ENCODE data around the gene NELL2. TPM values are rescaled to one million over a fixed set of nuclear protein-coding genes. Genes with fewer than 3 reads are reported as not detected.

NELL2 gene
- total RNA-seq, 1 experiment from 2014 or later: 1.1 TPM

- TF ChIP-seq POLR2A (IDR thresholded peaks at IDR 0.05; ENCODE audit: borderline replicate concordance, extremely low read depth, insufficient read depth, insufficient read length) (no peak), CEBPB (IDR thresholded peaks at IDR 0.05; ENCODE audit: low read depth) (no peak), EZH2phosphoT487 (IDR thresholded peaks at IDR 0.05; ENCODE audit: borderline replicate concordance) (no peak), ZBTB33 (IDR thresholded peaks at IDR 0.05; ENCODE audit: extremely low read depth, insufficient replicate concordance, low read length) (no peak), POLR2AphosphoS5 (IDR thresholded peaks at IDR 0.05; ENCODE audit: low read depth, low read length) (no peak), SIN3A (IDR thresholded peaks at IDR 0.05; ENCODE audit: low read depth) (no peak), RAD21 (IDR thresholded peaks at IDR 0.05; ENCODE audit: low read depth) (no peak), SRF (IDR thresholded peaks at IDR 0.05; ENCODE audit: low read depth) (no peak), YY1 (IDR thresholded peaks at IDR 0.05; ENCODE audit: extremely low read depth, insufficient replicate concordance, low read depth, low read length) (no peak), EGR1 (IDR thresholded peaks at IDR 0.05; ENCODE audit: low read depth) (no peak), REST (IDR thresholded peaks at IDR 0.05; ENCODE audit: low read depth) (no peak), ZNF274 (IDR thresholded peaks at IDR 0.05; ENCODE audit: low read depth, low read length) (no peak), CTCF (IDR thresholded peaks at IDR 0.05 in 2 of 3, conservative IDR thresholded peaks at IDR 0.05 in 1 of 3; ENCODE audit: borderline replicate concordance in 1 of 3, insufficient read depth in 1 of 3, low read depth in 2 of 3, low read length in 2 of 3) (no peak), ELF1 (IDR thresholded peaks at IDR 0.05; ENCODE audit: borderline replicate concordance, low read depth) (no peak), TCF7L2 (IDR thresholded peaks at IDR 0.05; ENCODE audit: borderline replicate concordance, extremely low read depth, insufficient read depth, insufficient read length) (no peak), ZFX (IDR thresholded peaks at IDR 0.05) (no peak), ATF3 (IDR thresholded peaks at IDR 0.05) (no peak), JUND (IDR thresholded peaks at IDR 0.05) (no peak), MAX (IDR thresholded peaks at IDR 0.05) (no peak)
- H3K9ac ChIP-seq (ENCODE audit: low read length): no peak overlapping the region
- H3K36me3 ChIP-seq (ENCODE audit: control insufficient read depth in 1 of 2, insufficient read depth in 2 of 2, low read length in 2 of 2): no peaks in the 10 kb centered on the region
- no peaks in the 10 kb centered on the region for H3K4me1 ChIP-seq (ENCODE audit: control insufficient read depth in 1 of 2, insufficient read depth in 2 of 2, low read length in 2 of 2)
- POLR2A ChIA-PET: no interaction called here
- no peak overlapping the region for H3K4me2 ChIP-seq (ENCODE audit: low read length)
- no peak overlapping the region for H3K27ac ChIP-seq (ENCODE audit: low read depth, low read length)
- no peaks in the 10 kb centered on the region for H3K9me3 ChIP-seq (ENCODE audit: control insufficient read depth in 1 of 2, insufficient read depth in 1 of 2, low read depth in 1 of 2, low read length in 2 of 2)
- RAD21 ChIA-PET (ENCODE audit: low non-redundant PET in 1 of 2, low total read pairs in 2 of 2, uncharacterized antibody in 2 of 2, unreplicated experiment in 2 of 2): no interaction called here
- BruUV-seq (replicated peaks): no TSS peak
- CTCF ChIA-PET: no interaction called here
- no peak for ATAC-seq
- H3K79me2 ChIP-seq (ENCODE audit: insufficient read depth, low read length): no peaks in the 10 kb centered on the region
- H3K27me3 ChIP-seq (ENCODE audit: insufficient read depth, low read length): no peaks in the 10 kb centered on the region
- intact Hi-C loops (cut with micrococcal nuclease): no loop called here
- H4K20me1 ChIP-seq (ENCODE audit: insufficient read depth): no peaks in the 10 kb centered on the region
- DNase-seq (ENCODE audit: low read depth, low spot score): no peak
- no peak overlapping the region for H2AFZ ChIP-seq (ENCODE audit: low read depth, low read length, poor library complexity, severe bottlenecking)
- H3K9me2 ChIP-seq (ENCODE audit: insufficient read depth): no peaks in the 10 kb centered on the region
- no peak overlapping the region for H3K4me3 ChIP-seq (replicated peaks in 1 of 2; ENCODE audit: low read depth in 1 of 2, low read length in 2 of 2)
These were observed 332.1 kb downstream of the NELL2 start for GRCh38 chr12:44544018-44544417.

All from HCT116 (cell line).